ENCODE measurements around the gene AUTS2.

DNA sequence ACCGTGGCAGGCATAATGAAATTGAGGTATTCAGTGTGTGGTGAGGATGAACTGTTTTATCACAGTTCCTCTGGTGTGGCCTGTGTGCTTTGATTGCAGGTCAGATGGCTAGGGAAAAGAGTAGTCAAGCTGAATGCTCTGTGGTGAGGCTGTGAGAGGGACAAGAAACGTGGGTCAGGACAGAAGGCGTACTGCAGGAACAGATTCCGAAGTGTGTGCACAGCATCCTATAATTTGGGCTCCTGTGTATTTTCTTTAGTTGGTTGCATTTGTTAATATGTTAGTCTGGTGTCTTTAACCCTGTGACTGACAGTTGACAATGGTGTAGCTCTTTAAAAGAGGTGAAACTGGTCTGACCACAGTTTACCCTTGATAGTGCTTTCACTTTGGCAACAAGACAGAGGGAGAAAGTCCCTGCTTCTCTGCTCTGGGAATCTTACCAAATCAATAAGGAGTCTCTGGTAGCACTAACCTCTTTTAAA is 76.5 kb downstream of the AUTS2 start:
- TF ChIP-seq YY1 (IDR thresholded peaks at IDR 0.05; ENCODE audit: low read depth, low read length) = 0 out of 2 replicates have a peak, but pooled peaks have one; percentile 26
- TF ChIP-seq CHD4 (IDR thresholded peaks at IDR 0.05) = no peak
- TF ChIP-seq, protein P1, sequence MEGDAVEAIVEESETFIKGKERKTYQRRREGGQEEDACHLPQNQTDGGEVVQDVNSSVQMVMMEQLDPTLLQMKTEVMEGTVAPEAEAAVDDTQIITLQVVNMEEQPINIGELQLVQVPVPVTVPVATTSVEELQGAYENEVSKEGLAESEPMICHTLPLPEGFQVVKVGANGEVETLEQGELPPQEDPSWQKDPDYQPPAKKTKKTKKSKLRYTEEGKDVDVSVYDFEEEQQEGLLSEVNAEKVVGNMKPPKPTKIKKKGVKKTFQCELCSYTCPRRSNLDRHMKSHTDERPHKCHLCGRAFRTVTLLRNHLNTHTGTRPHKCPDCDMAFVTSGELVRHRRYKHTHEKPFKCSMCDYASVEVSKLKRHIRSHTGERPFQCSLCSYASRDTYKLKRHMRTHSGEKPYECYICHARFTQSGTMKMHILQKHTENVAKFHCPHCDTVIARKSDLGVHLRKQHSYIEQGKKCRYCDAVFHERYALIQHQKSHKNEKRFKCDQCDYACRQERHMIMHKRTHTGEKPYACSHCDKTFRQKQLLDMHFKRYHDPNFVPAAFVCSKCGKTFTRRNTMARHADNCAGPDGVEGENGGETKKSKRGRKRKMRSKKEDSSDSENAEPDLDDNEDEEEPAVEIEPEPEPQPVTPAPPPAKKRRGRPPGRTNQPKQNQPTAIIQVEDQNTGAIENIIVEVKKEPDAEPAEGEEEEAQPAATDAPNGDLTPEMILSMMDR (IDR thresholded peaks at IDR 0.05 in 2 of 3, conservative IDR thresholded peaks at IDR 0.05 in 1 of 3; ENCODE audit: control insufficient read depth in 2 of 3, extremely low read depth in 1 of 3, insufficient read depth in 1 of 3, low read depth in 3 of 3, low read length in 3 of 3) = no peak
- no peak for TF ChIP-seq EZH2 (IDR thresholded peaks at IDR 0.05; ENCODE audit: borderline replicate concordance, control insufficient read depth, low read depth, low read length)
- TF ChIP-seq FOS (IDR thresholded peaks at IDR 0.05; ENCODE audit: borderline replicate concordance, extremely low read depth, insufficient read length) = no peak
- TF ChIP-seq GATAD2B (conservative IDR thresholded peaks at IDR 0.05; ENCODE audit: low read depth) = peak; percentile 70
- TF ChIP-seq, protein P2, sequence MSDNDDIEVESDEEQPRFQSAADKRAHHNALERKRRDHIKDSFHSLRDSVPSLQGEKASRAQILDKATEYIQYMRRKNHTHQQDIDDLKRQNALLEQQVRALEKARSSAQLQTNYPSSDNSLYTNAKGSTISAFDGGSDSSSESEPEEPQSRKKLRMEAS (IDR thresholded peaks at IDR 0.05; ENCODE audit: low read depth, low read length) = no peak
- TF ChIP-seq CBX5 (IDR thresholded peaks at IDR 0.05; ENCODE audit: low read depth) = no peak
- TF ChIP-seq SIN3A (IDR thresholded peaks at IDR 0.05; ENCODE audit: low read depth, low read length) = no peak
- TF ChIP-seq, protein P3, sequence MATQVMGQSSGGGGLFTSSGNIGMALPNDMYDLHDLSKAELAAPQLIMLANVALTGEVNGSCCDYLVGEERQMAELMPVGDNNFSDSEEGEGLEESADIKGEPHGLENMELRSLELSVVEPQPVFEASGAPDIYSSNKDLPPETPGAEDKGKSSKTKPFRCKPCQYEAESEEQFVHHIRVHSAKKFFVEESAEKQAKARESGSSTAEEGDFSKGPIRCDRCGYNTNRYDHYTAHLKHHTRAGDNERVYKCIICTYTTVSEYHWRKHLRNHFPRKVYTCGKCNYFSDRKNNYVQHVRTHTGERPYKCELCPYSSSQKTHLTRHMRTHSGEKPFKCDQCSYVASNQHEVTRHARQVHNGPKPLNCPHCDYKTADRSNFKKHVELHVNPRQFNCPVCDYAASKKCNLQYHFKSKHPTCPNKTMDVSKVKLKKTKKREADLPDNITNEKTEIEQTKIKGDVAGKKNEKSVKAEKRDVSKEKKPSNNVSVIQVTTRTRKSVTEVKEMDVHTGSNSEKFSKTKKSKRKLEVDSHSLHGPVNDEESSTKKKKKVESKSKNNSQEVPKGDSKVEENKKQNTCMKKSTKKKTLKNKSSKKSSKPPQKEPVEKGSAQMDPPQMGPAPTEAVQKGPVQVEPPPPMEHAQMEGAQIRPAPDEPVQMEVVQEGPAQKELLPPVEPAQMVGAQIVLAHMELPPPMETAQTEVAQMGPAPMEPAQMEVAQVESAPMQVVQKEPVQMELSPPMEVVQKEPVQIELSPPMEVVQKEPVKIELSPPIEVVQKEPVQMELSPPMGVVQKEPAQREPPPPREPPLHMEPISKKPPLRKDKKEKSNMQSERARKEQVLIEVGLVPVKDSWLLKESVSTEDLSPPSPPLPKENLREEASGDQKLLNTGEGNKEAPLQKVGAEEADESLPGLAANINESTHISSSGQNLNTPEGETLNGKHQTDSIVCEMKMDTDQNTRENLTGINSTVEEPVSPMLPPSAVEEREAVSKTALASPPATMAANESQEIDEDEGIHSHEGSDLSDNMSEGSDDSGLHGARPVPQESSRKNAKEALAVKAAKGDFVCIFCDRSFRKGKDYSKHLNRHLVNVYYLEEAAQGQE (IDR thresholded peaks at IDR 0.05; ENCODE audit: low read depth, low read length) = no peak
- peak; percentile 58 to 69; a peak in 2 of 4 replicates for TF ChIP-seq EP300 (IDR thresholded peaks at IDR 0.05; ENCODE audit: borderline replicate concordance in 1 of 2, control insufficient read depth in 1 of 2, low read depth in 2 of 2, low read length in 2 of 2)
- TF ChIP-seq BRCA1 (IDR thresholded peaks at IDR 0.05; ENCODE audit: low read depth, low read length) = no peak
- no peak for TF ChIP-seq ZNF274 (IDR thresholded peaks at IDR 0.05; ENCODE audit: insufficient read depth, insufficient read length)

Measured in GM12878 (cell line).